NK-92 (cell line): ENCODE measurements around the gene KRT14.

Experiments
- DNase-seq: peaks from one replicate; lab custom pipeline; 2025; ENCODE audit not compliant: unreplicated experiment; lab: John Stamatoyannopoulos, UW

KRT14 gene

GRCh38 chr17:41533613-41534012 is 53.1 kb downstream of the KRT14 start:
- no peak for DNase-seq

GRCh38 chr17:41532947-41533570 is 53.6 kb downstream of the KRT14 start:
- no peak for DNase-seq
